A549 (cell line): Measurements from ENCODE around the gene ZER1. TPM values are rescaled to one million over a fixed set of nuclear protein-coding genes. Genes with fewer than 3 reads are reported as not detected.

Experiments
- ATAC-seq, 2 experiments: fragments of 200-7000 bp in 1 of 2; fragments of >200 bp in 1 of 2; cut with Nextera tagmentation in 1 of 2; cut with Tn5 transposase in 1 of 2; 3 replicates each; pipeline versions ENCODE4 v1.8.0 to v1.9.1; 2018 to 2020; ENCODE audit warnings: mild to moderate bottlenecking in 1 of 2, moderate library complexity in 1 of 2
- CTCF ChIA-PET: fragments of 300-600 bp; sonication (Branson Sonifier 250); formaldehyde crosslinking; extraction: SDS; loops from one replicate; lab custom pipeline; 2021; ENCODE audit warnings: antibody characterized with exemption, inconsistent platforms; lab: Yijun Ruan, JAX
- POLR2A ChIA-PET: fragments of 350-600 bp; formaldehyde crosslinking; extraction: SDS; loops from one replicate; lab custom pipeline; 2021; ENCODE audit warnings: antibody characterized with exemption, inconsistent platforms; lab: Yijun Ruan, JAX
- DNase-seq, 2 experiments: peaks; one replicate each; pipeline versions ENCODE4 v3.0.0 to v3.0.0-alpha.2; 2011 to 2016; ENCODE audit warnings: low read depth in 1 of 2, low spot score in 1 of 2
- FAIRE-seq: peaks from 2 replicates; lab custom pipeline; 2011; peaks lifted over from hg19 to GRCh38; lab: Jason Lieb, UNC
- H3K27ac ChIP-seq, 2 experiments: fragments of >200 bp; sonication (Bioruptor Twin); formaldehyde crosslinking; 3 replicates each; pipeline ENCODE4 v1.5.1; 2016 to 2017
- H3K4me1 ChIP-seq: fragments of >200 bp; sonication (Bioruptor Twin); formaldehyde crosslinking; 3 replicates; pipeline ENCODE4 v1.6.1; 2016
- H3K4me2 ChIP-seq: fragments of >200 bp; sonication (Bioruptor Twin); formaldehyde crosslinking; 3 replicates; pipeline ENCODE4 v1.6.1; 2016
- H3K4me3 ChIP-seq: fragments of >200 bp; sonication (Bioruptor Twin); formaldehyde crosslinking; 3 replicates; pipeline ENCODE4 v1.5.1; 2016
- H3K9me3 ChIP-seq: fragments of >200 bp; sonication (Bioruptor Twin); formaldehyde crosslinking; 3 replicates; pipeline ENCODE4 v1.6.1; 2016
- BHLHE40 ChIP-seq: IDR thresholded peaks from 2 replicates; pipeline ENCODE4 v1.6.1; 2012; ENCODE audit warnings: low read depth, low read length, inconsistent platforms
- CBX8 ChIP-seq: fragments of 200-600 bp; sonication (generic); IDR thresholded peaks from 2 replicates; pipeline ENCODE4 v1.6.1; 2016
- CEBPB ChIP-seq, 2 experiments: fragments of >200 bp in 1 of 2; sonication (Bioruptor Twin) in 1 of 2; formaldehyde crosslinking in 1 of 2; IDR thresholded peaks; 2 replicates each; pipeline ENCODE4 v1.6.1; 2012 to 2016
- CTCF ChIP-seq: fragments of >200 bp; sonication (Bioruptor Twin); formaldehyde crosslinking; IDR thresholded peaks from 3 replicates; pipeline ENCODE4 v1.5.1; 2016
- EHF ChIP-seq: fragments of 250-450 bp; sonication (Bioruptor Pico); IDR thresholded peaks from 2 replicates; pipeline ENCODE4 v1.5.0; 2020; ENCODE audit warnings: mild to moderate bottlenecking
- EHMT2 ChIP-seq: fragments of 200-600 bp; sonication (generic); IDR thresholded peaks from 2 replicates; pipeline ENCODE4 v1.6.1; 2016; ENCODE audit warnings: antibody characterized with exemption, low read depth, mild to moderate bottlenecking, moderate library complexity
- ESRRA ChIP-seq: fragments of 150-350 bp; IDR thresholded peaks from 2 replicates; pipeline ENCODE4 v1.6.1; 2014; ENCODE audit warnings: mild to moderate bottlenecking, low read length, borderline replicate concordance
- FOSL2 ChIP-seq, 2 experiments: fragments of 450-650 bp in 1 of 2; fragments of >200 bp in 1 of 2; sonication (Bioruptor Twin) in 1 of 2; formaldehyde crosslinking; IDR thresholded peaks; 2 replicates each; pipeline versions ENCODE4 v1.5.0 to v1.6.1; 2016 to 2020; ENCODE audit warnings: mild to moderate bottlenecking in 1 of 2, moderate library complexity in 1 of 2
- GATA3 ChIP-seq: IDR thresholded peaks from 2 replicates; pipeline ENCODE4 v1.6.1; 2012; ENCODE audit warnings: borderline replicate concordance
- HMGXB4 ChIP-seq: fragments of 250-450 bp; sonication (Bioruptor Pico); IDR thresholded peaks from 2 replicates; pipeline ENCODE4 v1.5.0; 2021; ENCODE audit warnings: mild to moderate bottlenecking, moderate library complexity, borderline replicate concordance
- HOXA7 ChIP-seq: fragments of 250-450 bp; sonication (Bioruptor Pico); IDR thresholded peaks from 2 replicates; pipeline ENCODE4 v1.5.0; 2020; ENCODE audit warnings: mild to moderate bottlenecking, moderate library complexity
- HOXB5 ChIP-seq: fragments of 250-450 bp; sonication (Bioruptor Pico); IDR thresholded peaks from 2 replicates; pipeline ENCODE4 v1.5.0; 2020; ENCODE audit warnings: mild to moderate bottlenecking, moderate library complexity
- JUN ChIP-seq, 2 experiments: fragments of >200 bp; sonication (Bioruptor Twin); formaldehyde crosslinking; IDR thresholded peaks; 2 replicates in 1 of 2; 3 replicates in 1 of 2; pipeline ENCODE4 v1.6.1; 2016 to 2017
- JUNB ChIP-seq: fragments of >200 bp; sonication (Bioruptor Twin); formaldehyde crosslinking; IDR thresholded peaks from 2 replicates; pipeline ENCODE4 v1.6.1; 2016
- KDM1A ChIP-seq: fragments of 200-600 bp; sonication (generic); IDR thresholded peaks from 2 replicates; pipeline ENCODE4 v1.6.1; 2016; ENCODE audit warnings: low read depth, mild to moderate bottlenecking
- MAZ ChIP-seq: fragments of 150-350 bp; IDR thresholded peaks from 2 replicates; pipeline ENCODE4 v1.6.1; 2014; ENCODE audit warnings: antibody characterized with exemption, low read depth, low read length, borderline replicate concordance
- MYC ChIP-seq: IDR thresholded peaks from 2 replicates; pipeline ENCODE4 v1.6.1; 2012; ENCODE audit warnings: mild to moderate bottlenecking, inconsistent platforms, low read length, improper control_type of control experiment, borderline replicate concordance
- NPAS2 ChIP-seq: fragments of 250-450 bp; sonication (Bioruptor Pico); IDR thresholded peaks from 2 replicates; pipeline ENCODE4 v1.8.0; 2022; ENCODE audit warnings: mild to moderate bottlenecking, moderate library complexity, borderline replicate concordance
- NR3C1 ChIP-seq: fragments of >200 bp; sonication (Bioruptor Twin); formaldehyde crosslinking; IDR thresholded peaks from 3 replicates; pipeline ENCODE4 v1.6.1; 2017
- PBX3 ChIP-seq: IDR thresholded peaks from 2 replicates; pipeline ENCODE4 v1.6.1; 2012
- PHF8 ChIP-seq: fragments of 200-600 bp; sonication (generic); IDR thresholded peaks from 2 replicates; pipeline ENCODE4 v1.6.1; 2016; ENCODE audit warnings: low read depth, mild to moderate bottlenecking, antibody characterized with exemption, moderate library complexity, borderline replicate concordance
- POLR2AphosphoS2 ChIP-seq: conservative IDR thresholded peaks from 2 replicates; pipeline ENCODE4 v1.6.1; 2012; ENCODE audit warnings: low read length, improper control_type of control experiment, inconsistent platforms
- RARB ChIP-seq: fragments of 250-450 bp; sonication (Bioruptor Pico); IDR thresholded peaks from 2 replicates; pipeline ENCODE4 v1.8.0; 2021; ENCODE audit warnings: mild to moderate bottlenecking, moderate library complexity
- SREBF2 ChIP-seq: fragments of 450-650 bp; IDR thresholded peaks from 2 replicates; pipeline ENCODE4 v1.6.1; 2014; ENCODE audit warnings: mild to moderate bottlenecking, moderate library complexity
- TFCP2L1 ChIP-seq: fragments of 250-450 bp; sonication (Bioruptor Pico); IDR thresholded peaks from 2 replicates; pipeline ENCODE4 v1.5.0; 2021; ENCODE audit warnings: mild to moderate bottlenecking
- TP53 ChIP-seq: fragments of 250-450 bp; sonication (Bioruptor Pico); IDR thresholded peaks from 2 replicates; pipeline ENCODE4 v1.5.0; 2021; ENCODE audit warnings: mild to moderate bottlenecking, moderate library complexity
- WGBS: methylation state at CpG from one replicate; pipeline ENCODE4 v1.1.6; 2017; ENCODE audit errors: missing lambda C conversion rate; 5-methylcytosine and 5-hydroxymethylcytosine counted together
- polyA plus RNA-seq, 4 experiments: library from polyadenylated mRNA; depleted of rRNA in 3 of 4; stranded (reverse); fragments of >200 nt; fragmentation: RNase III in 1 of 4; extraction: RNeasy Plus Mini Kit Qiagen cat#74134 plus additional on column Dnase treatment in 1 of 4; gene quantifications; 2 replicates in 3 of 4; 3 replicates in 1 of 4; pipeline ENCODE4 v1.2.3, GENCODE V29; 2011 to 2017
- TF ChIP-seq, protein P1 (sequence below): IDR thresholded peaks from 2 replicates; pipeline ENCODE4 v1.6.1; 2012; ENCODE audit warnings: low read depth, borderline replicate concordance

ZER1 gene
- polyA plus RNA-seq, 2 of the 4 experiments (the other 2 are of a cell fraction), result 9.1 to 13.4 TPM

DNA sequence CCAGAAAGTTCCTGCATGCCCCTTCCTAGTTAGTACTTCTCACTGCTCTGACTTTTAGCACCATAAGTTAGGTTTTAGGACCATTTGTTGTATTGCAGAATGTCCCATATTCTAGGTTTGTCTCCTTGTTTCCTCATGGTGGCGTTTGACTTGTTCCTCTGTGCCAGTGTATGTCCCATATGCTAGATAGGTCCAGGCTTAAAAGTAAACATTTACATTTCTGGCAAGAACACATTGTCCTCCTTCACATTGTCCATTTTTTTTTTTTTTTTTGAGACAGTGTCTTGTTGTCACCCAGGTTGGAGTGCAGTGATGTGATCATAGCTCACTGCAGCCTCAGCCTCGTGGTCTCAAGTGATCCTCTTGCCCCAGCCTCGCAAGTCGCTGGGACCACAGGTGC, 30.8 kb upstream of the ZER1 start:
- Histone ChIP-seq H3K4me2 (no peak overlapping the region), H3K4me1 (no peaks in the 10 kb centered on the region), H3K4me3 (no peak overlapping the region), H3K27ac (no peak overlapping the region), H3K9me3 (no peaks in the 10 kb centered on the region)
- DNase-seq (no peak), FAIRE-seq (no peak), ATAC-seq (no peak)
- ChIA-PET CTCF (interaction anchor here (0.6 to 3.4 kb wide), 7 partner anchors 10 to 126 kb away, joined by 3 to 22 read pairs (median 4); partner anchors contain the start of genes ENDOG and PKN3), POLR2A (no interaction called here)
- 90% methylated on average over 4 of the region's 4 CpGs for WGBS
- no peak for TF ChIP-seq CBX8
- TF ChIP-seq PHF8, result no peak
- TF ChIP-seq EHMT2, result no peak
- TF ChIP-seq PBX3, result no peak
- no peak for TF ChIP-seq SREBF2
- TF ChIP-seq FOSL2 (IDR thresholded peaks at IDR 0.05), result no peak
- no peak for TF ChIP-seq FOSL2 (CRISPR knock-in tag; IDR thresholded peaks at IDR 0.05)
- TF ChIP-seq RARB (CRISPR knock-in tag), result no peak
- no peak for TF ChIP-seq TFCP2L1 (CRISPR knock-in tag)
- no peak for TF ChIP-seq NPAS2
- no peak for TF ChIP-seq CEBPB (IDR thresholded peaks at IDR 0.05)
- no peak for TF ChIP-seq GATA3
- TF ChIP-seq HOXA7 (CRISPR knock-in tag), result no peak
- no peak for TF ChIP-seq TP53 (CRISPR knock-in tag)
- TF ChIP-seq MYC, result no peak
- no peak for TF ChIP-seq HMGXB4 (CRISPR knock-in tag)
- no peak for TF ChIP-seq JUN (IDR thresholded peaks at IDR 0.05)
- no peak for TF ChIP-seq MAZ

GRCh38 chr9:128800061-128800460, 28.3 kb upstream of the ZER1 start:
- CTCF ChIA-PET, result interaction anchor here (2.2 kb wide), 1 partner anchor 67 kb away, joined by 7 read pairs; no protein-coding TSS in a partner anchor
- TF ChIP-seq HOXA7 (CRISPR knock-in tag) (no peak), PBX3 (no peak), FOSL2 (IDR thresholded peaks at IDR 0.05) (no peak), FOSL2 (CRISPR knock-in tag; IDR thresholded peaks at IDR 0.05) (no peak), HOXB5 (CRISPR knock-in tag) (no peak), JUNB (no peak), ESRRA (no peak), POLR2AphosphoS2 (no peak), TFCP2L1 (CRISPR knock-in tag) (no peak), NR3C1 (no peak), CTCF (no peak), TP53 (CRISPR knock-in tag) (no peak), KDM1A (no peak), PHF8 (no peak), EHF (CRISPR knock-in tag) (no peak), BHLHE40 (no peak)
- TF ChIP-seq, protein P1, sequence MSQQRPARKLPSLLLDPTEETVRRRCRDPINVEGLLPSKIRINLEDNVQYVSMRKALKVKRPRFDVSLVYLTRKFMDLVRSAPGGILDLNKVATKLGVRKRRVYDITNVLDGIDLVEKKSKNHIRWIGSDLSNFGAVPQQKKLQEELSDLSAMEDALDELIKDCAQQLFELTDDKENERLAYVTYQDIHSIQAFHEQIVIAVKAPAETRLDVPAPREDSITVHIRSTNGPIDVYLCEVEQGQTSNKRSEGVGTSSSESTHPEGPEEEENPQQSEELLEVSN, result no peak
- no peak for DNase-seq
- POLR2A ChIA-PET, result no interaction called here
- H3K4me3 ChIP-seq, result no peak overlapping the region
- no peaks in the 10 kb centered on the region for H3K4me1 ChIP-seq
- H3K4me2 ChIP-seq, result no peak overlapping the region
- no peak for FAIRE-seq
- 94% methylated on average over 7 of the region's 7 CpGs for WGBS
- no peak overlapping the region for H3K27ac ChIP-seq
- H3K9me3 ChIP-seq, result no peaks in the 10 kb centered on the region
- no peak for ATAC-seq
